Spinal cord (tissue), 10 donors: ENCODE measurements around the gene TXLNA. TPM values are rescaled to one million over a fixed set of nuclear protein-coding genes. Genes with fewer than 3 reads are reported as not detected.

Experiments
- DNase-seq, 6 donors: peaks; one replicate each; pipeline versions ENCODE4 v3.0.0 to v3.0.0-alpha.2; 2013 to 2015; ENCODE audit warnings: low spot score in 6 of 6, low read depth in 4 of 6
- H3K27ac ChIP-seq: one replicate; pipeline ENCODE4 v1.5.1; 2013; ENCODE audit warnings: low read depth, low read length, control low read depth
- H3K27me3 ChIP-seq: one replicate; pipeline ENCODE4 v1.6.1; 2013; ENCODE audit warnings: low read length; ENCODE audit not compliant: control insufficient read depth, insufficient read depth
- H3K36me3 ChIP-seq: one replicate; pipeline ENCODE4 v1.6.1; 2013; ENCODE audit warnings: low read length; ENCODE audit not compliant: control insufficient read depth, insufficient read depth
- H3K4me1 ChIP-seq: one replicate; pipeline ENCODE4 v1.6.1; 2013; ENCODE audit warnings: low read length; ENCODE audit not compliant: control insufficient read depth, insufficient read depth
- H3K4me3 ChIP-seq: one replicate; pipeline ENCODE4 v1.5.1; 2013; ENCODE audit warnings: low read depth, low read length, control low read depth
- H3K9me3 ChIP-seq: one replicate; pipeline ENCODE4 v1.6.1; 2013; ENCODE audit warnings: low read length; ENCODE audit not compliant: control insufficient read depth, insufficient read depth
- WGBS: methylation state at CpG from one replicate; pipeline ENCODE4 v1.1.5; 2013; ENCODE audit warnings: missing lambda C conversion rate; ENCODE audit not compliant: insufficient coverage; 5-methylcytosine and 5-hydroxymethylcytosine counted together
- polyA plus RNA-seq, 2 donors: library from polyadenylated mRNA; unstranded; fragments of 120-200 nt; gene quantifications; one replicate each; pipeline ENCODE4 v1.2.1, GENCODE V29; 2013; ENCODE audit not compliant: insufficient read length in 2 of 2
- total RNA-seq, 2 donors: library from RNA; depleted of rRNA in 1 of 2; stranded (reverse); fragments of 120-200 nt in 1 of 2; fragments of >200 nt in 1 of 2; gene quantifications; one replicate each; pipeline versions ENCODE4 v1.2.3 to v1.2.4, GENCODE V29; 2013 to 2014
- donor health status: healthy.

The TXLNA gene
- total and polyA plus RNA-seq, 4 donors, result 29.3 to 52.0 (median 33.2) TPM

- Histone ChIP-seq H3K27me3 (no peaks in the 10 kb centered on the region), H3K27ac (peak overlapping the region; percentile 59), H3K9me3 (no peaks in the 10 kb centered on the region), H3K4me1 (peaks cover 41% of the 10 kb centered on the region), H3K36me3 (peaks cover 5% of the 10 kb centered on the region), H3K4me3 (peak overlapping the region; percentile 79)
- WGBS, result 19% methylated on average over 20 of the region's 20 CpGs
- peak in 2 of 6 donors; percentile 36 to 37 for DNase-seq
Observed at GRCh38 chr1:32239790-32240139, 60.3 kb downstream of the TXLNA start.

GRCh38 chr1:32240140-32240951 lies 60.9 kb downstream of the TXLNA start:
- H3K9me3 ChIP-seq, result no peaks in the 10 kb centered on the region
- peak overlapping the region; percentile 79 for H3K4me3 ChIP-seq
- peak overlapping the region; percentile 59 for H3K27ac ChIP-seq
- peaks cover 2% of the 10 kb centered on the region for H3K36me3 ChIP-seq
- peak in 3 of 6 donors; percentile 29 to 85 (median 82) for DNase-seq
- peaks cover 41% of the 10 kb centered on the region for H3K4me1 ChIP-seq
- H3K27me3 ChIP-seq, result no peaks in the 10 kb centered on the region
- WGBS, result under 1% methylated on average over 59 of the region's 62 CpGs

GRCh38 chr1:32241001-32241763 lies 61.7 kb downstream of the TXLNA start:
- peaks cover 41% of the 10 kb centered on the region for H3K4me1 ChIP-seq
- H3K4me3 ChIP-seq, result peak overlapping the region; percentile 79
- WGBS, result under 1% methylated on average over 55 of the region's 55 CpGs
- no peaks in the 10 kb centered on the region for H3K27me3 ChIP-seq
- peaks cover 2% of the 10 kb centered on the region for H3K36me3 ChIP-seq
- DNase-seq, result peak in 3 of 6 donors; percentile 21 to 79 (median 58)
- H3K27ac ChIP-seq, result peak overlapping the region; percentile 59
- H3K9me3 ChIP-seq, result no peaks in the 10 kb centered on the region

GRCh38 chr1:32242341-32242851 lies 62.9 kb downstream of the TXLNA start:
- no peak overlapping the region for H3K27ac ChIP-seq
- no peaks in the 10 kb centered on the region for H3K36me3 ChIP-seq
- H3K4me1 ChIP-seq, result peaks cover 41% of the 10 kb centered on the region
- WGBS, result 93% methylated on average over 2 of the region's 7 CpGs
- no peaks in the 10 kb centered on the region for H3K27me3 ChIP-seq
- peak in 2 of 6 donors; percentile 7 to 44 for DNase-seq
- H3K9me3 ChIP-seq, result no peaks in the 10 kb centered on the region
- no peak overlapping the region for H3K4me3 ChIP-seq

GRCh38 chr1:32246888-32247273 lies 67.4 kb downstream of the TXLNA start, which contains the start of gene FAM167B:
Gene FAM167B (plus strand): TSS chr1:32247222. CDS start chr1:32247422, 200 bp downstream.
- Histone ChIP-seq H3K9me3 (no peaks in the 10 kb centered on the region), H3K27ac (no peak within 1 kb of the TSS), H3K36me3 (no peaks in the 10 kb centered on the region), H3K27me3 (no peaks in the 10 kb centered on the region), H3K4me1 (peaks cover 30% of the 10 kb centered on the region), H3K4me3 (no peak within 1 kb of the TSS)
- peak in 1 of 6 donors; percentile 45 for DNase-seq
- WGBS, result 62% methylated on average over 2 of the region's 3 CpGs

- H3K27ac ChIP-seq, result no peak overlapping the region
Observed at GRCh38 chr1:32247452-32247851, 68.0 kb downstream of the TXLNA start.

More at GRCh38 chr1:32247452-32247851, 68.0 kb downstream of the TXLNA start:
- H3K9me3 ChIP-seq, result no peaks in the 10 kb centered on the region
- no peak for DNase-seq
- peaks cover 24% of the 10 kb centered on the region for H3K4me1 ChIP-seq
- 90% methylated on average over 8 of the region's 12 CpGs for WGBS
- no peaks in the 10 kb centered on the region for H3K27me3 ChIP-seq
- no peaks in the 10 kb centered on the region for H3K36me3 ChIP-seq
- no peak overlapping the region for H3K4me3 ChIP-seq

Other genes with a start within 250 kb of the TXLNA start
- 100 to 1,000 TPM; 248 to 326 TPM for gene PTP4A2, start 241.3 kb upstream of the TXLNA start, total RNA-seq
- 100 to 1,000 TPM; 149 to 185 TPM for gene PTP4A2, start 241.3 kb upstream of the TXLNA start, polyA plus RNA-seq
- gene KHDRBS1, start 165.8 kb upstream of the TXLNA start, total RNA-seq, result 10 to 100 TPM; 83.9 to 84.7 TPM
- gene KHDRBS1, start 165.8 kb upstream of the TXLNA start, polyA plus RNA-seq, result 100 to 1,000 TPM; 153 to 188 TPM
- 1 to 10 TPM; 2.9 to 7.2 TPM for gene TMEM39B, start 106.7 kb upstream of the TXLNA start, total RNA-seq
- 10 to 100 TPM; 18.1 to 22.2 TPM for gene TMEM39B, start 106.7 kb upstream of the TXLNA start, polyA plus RNA-seq
- gene KPNA6, start 71.6 kb upstream of the TXLNA start, total RNA-seq, result 10 to 100 TPM; 37.1 to 39.1 TPM
- gene KPNA6, start 71.6 kb upstream of the TXLNA start, polyA plus RNA-seq, result 10 to 100 TPM; 29.6 to 30.2 TPM
- 10 to 100 TPM; 23.6 to 56.4 TPM for gene CCDC28B, start 20.9 kb downstream of the TXLNA start, total RNA-seq
- 10 to 100 TPM; 79.1 to 82.2 TPM for gene CCDC28B, start 20.9 kb downstream of the TXLNA start, polyA plus RNA-seq
- gene IQCC, start 26.0 kb downstream of the TXLNA start, total RNA-seq, result 1 to 10 TPM; 3.3 to 6.4 TPM
- gene IQCC, start 26.0 kb downstream of the TXLNA start, polyA plus RNA-seq, result 1 to 10 TPM; 6.5 to 8.7 TPM
- gene DCDC2B, start 29.4 kb downstream of the TXLNA start, total RNA-seq, result under 1 TPM in 1 of 2 donors, not detected in 1; 0.28 TPM
- gene DCDC2B, start 29.4 kb downstream of the TXLNA start, polyA plus RNA-seq, result 1 to 10 TPM in 1 of 2 donors, under 1 TPM in 1; 0.82 to 2.6 TPM
- 10 to 100 TPM; 15.3 to 27.4 TPM for gene TMEM234, start 42.7 kb downstream of the TXLNA start, total RNA-seq
- 10 to 100 TPM; 20.2 to 25.8 TPM for gene TMEM234, start 42.7 kb downstream of the TXLNA start, polyA plus RNA-seq
- 100 to 1,000 TPM in 1 of 2 donors, 10 to 100 TPM in 1; 94.9 to 185 TPM for gene EIF3I, start 42.7 kb downstream of the TXLNA start, total RNA-seq
- gene EIF3I, start 42.7 kb downstream of the TXLNA start, polyA plus RNA-seq, result 100 to 1,000 TPM; 162 to 171 TPM
- 1 to 10 TPM in 1 of 2 donors, under 1 TPM in 1; 0.69 to 1.5 TPM for gene FAM167B, start 67.5 kb downstream of the TXLNA start, total RNA-seq
- 1 to 10 TPM; 2.7 to 3.1 TPM for gene FAM167B, start 67.5 kb downstream of the TXLNA start, polyA plus RNA-seq
- under 1 TPM; 0.22 to 0.50 TPM for gene LCK, start 71.6 kb downstream of the TXLNA start, total RNA-seq
- under 1 TPM; 0.27 to 0.41 TPM for gene LCK, start 71.6 kb downstream of the TXLNA start, polyA plus RNA-seq
- 10 to 100 TPM; 37.2 to 68.2 TPM for gene HDAC1, start 112.4 kb downstream of the TXLNA start, total RNA-seq
- gene HDAC1, start 112.4 kb downstream of the TXLNA start, polyA plus RNA-seq, result 10 to 100 TPM; 66.3 to 79.3 TPM
- gene MARCKSL1, start 156.6 kb downstream of the TXLNA start, total RNA-seq, result 100 to 1,000 TPM; 159 to 231 TPM
- 1,000 to 10,000 TPM; 1,221 to 1,348 TPM for gene MARCKSL1, start 156.6 kb downstream of the TXLNA start, polyA plus RNA-seq
- gene FAM229A, start 182.8 kb downstream of the TXLNA start, total RNA-seq, result 1 to 10 TPM; 1.1 to 5.8 TPM
- 10 to 100 TPM; 13.9 to 15.5 TPM for gene FAM229A, start 182.8 kb downstream of the TXLNA start, polyA plus RNA-seq
- 1 to 10 TPM in 1 of 2 donors, under 1 TPM in 1; 0.59 to 2.4 TPM for gene TSSK3, start 182.9 kb downstream of the TXLNA start, total RNA-seq
- gene TSSK3, start 182.9 kb downstream of the TXLNA start, polyA plus RNA-seq, result 1 to 10 TPM; 2.3 to 4.4 TPM
- gene BSDC1, start 214.8 kb downstream of the TXLNA start, total RNA-seq, result 10 to 100 TPM; 61.4 to 73.8 TPM
- gene BSDC1, start 214.8 kb downstream of the TXLNA start, polyA plus RNA-seq, result 10 to 100 TPM; 78.8 to 85.1 TPM